ENCODE results near the gene CACNA2D4.

CACNA2D4 gene

DNA sequence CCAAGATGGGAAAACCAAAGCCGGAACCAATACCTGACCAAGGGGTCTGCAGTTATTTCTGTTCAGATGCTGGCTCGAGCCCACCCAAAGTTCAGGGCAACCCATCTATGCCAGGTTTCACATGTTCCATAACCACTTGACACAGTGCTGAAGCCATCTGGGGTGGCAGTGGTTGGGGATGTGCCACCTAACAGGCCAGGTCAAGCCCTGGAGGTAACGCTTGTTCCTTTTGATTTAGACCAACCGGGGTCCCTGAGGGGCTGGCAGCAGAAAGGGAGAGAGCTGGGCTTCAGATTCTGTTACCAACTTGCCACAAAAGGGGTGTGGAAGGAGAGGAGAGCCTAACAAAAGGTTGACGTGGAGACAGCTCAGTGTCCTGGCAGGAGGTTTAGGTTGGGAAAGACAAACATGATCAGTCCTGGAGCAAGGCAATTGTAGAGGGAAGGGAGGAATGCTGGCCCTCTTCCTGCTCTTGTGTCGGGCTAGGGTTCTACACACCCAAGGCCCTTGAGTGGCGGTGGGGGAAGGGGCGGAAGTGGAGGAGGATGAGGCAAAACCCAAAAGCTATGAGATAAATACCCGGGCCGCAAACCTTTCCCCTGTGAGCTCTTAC, 31.9 kb downstream of the CACNA2D4 start:
- no peak for DNase-seq (ENCODE audit: low read depth)

DNA sequence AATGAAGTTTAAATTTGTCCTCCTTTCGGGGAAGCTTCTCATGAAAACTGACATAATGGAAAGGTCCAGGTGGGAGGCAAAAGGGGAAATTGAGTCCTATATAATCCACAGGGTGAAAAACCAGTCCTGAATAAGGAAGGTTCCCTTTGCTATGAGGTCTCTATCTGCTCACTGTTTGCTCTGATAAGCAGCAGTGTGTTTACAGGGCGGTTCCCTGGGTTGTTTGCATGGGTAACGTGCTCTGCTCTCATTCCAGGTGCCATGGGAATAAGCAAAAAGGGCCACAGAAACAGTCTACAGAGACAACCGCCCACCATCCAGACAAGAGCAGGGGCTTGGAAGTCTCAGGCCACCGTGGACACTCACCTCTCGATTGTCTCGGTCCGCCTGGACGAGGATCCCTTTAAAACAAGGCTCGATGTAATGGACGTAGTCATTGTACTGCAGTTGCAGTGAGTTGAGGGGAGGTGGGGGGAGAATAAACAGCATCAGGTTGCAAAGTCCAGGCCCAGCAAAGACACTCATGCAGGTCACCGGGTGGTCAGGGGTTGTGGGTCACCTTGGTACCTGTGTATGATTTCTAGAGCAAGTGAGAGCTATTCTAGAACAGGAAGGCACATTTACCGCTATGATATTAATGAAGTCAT, 32.7 kb downstream of the CACNA2D4 start:
- DNase-seq (ENCODE audit: low read depth) = no peak

- no peak for DNase-seq (ENCODE audit: low read depth)
Observed at GRCh38 chr12:1885082-1885596, 33.3 kb downstream of the CACNA2D4 start.

DNA sequence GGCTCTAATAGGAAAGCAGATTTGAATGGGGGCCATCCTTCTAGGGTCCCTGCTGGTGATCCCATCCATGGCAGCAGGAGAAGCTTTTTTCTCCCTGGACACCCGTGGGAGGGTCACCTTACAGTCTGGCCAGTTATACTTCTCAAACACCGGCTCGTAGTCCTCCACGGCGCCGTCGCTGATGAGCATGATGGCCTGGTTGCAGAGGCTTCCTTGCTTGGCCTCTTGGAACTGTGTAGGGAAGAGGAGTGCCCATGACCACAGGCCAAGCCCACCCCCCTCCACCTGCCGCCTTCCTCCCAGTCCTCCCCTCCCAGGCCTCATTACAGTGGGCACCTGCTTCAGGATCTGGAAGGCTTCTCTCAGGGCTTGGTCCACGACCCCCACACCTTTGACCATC, 33.8 kb downstream of the CACNA2D4 start:
- no peak for DNase-seq (ENCODE audit: low read depth)

- DNase-seq (ENCODE audit: low read depth) = no peak
Observed at GRCh38 chr12:1883513-1883912, 34.9 kb downstream of the CACNA2D4 start.

GRCh38 chr12:1882850-1883470, 35.5 kb downstream of the CACNA2D4 start:
- DNase-seq (ENCODE audit: low read depth) = no peak

- DNase-seq (ENCODE audit: low read depth) = no peak
Observed at GRCh38 chr12:1882405-1882804, 36.0 kb downstream of the CACNA2D4 start.

- no peak for DNase-seq (ENCODE audit: low read depth)
Observed at GRCh38 chr12:1881936-1882335, 36.5 kb downstream of the CACNA2D4 start.

DNA sequence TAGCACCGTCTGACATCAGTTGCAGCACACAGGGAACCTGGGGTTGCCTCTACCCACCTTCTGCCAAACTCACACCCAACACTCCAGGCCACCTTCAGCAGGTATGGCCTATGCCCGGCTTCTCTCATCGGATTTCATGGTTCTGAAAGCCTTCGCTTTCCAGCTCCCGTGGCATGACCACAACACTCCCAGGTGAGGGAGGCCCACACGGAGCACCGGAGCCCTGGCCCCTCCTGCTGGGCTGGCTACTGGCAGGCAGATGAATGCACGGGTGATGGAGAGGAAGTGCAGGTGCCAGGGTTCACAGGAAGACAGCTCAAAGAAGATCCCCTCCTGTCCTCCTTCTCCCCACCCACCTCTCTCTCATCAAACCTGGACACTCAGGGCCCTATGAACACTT, 37.2 kb downstream of the CACNA2D4 start:
- DNase-seq (ENCODE audit: low read depth) = no peak

GRCh38 chr12:1880876-1881275, 37.6 kb downstream of the CACNA2D4 start:
- no peak for DNase-seq (ENCODE audit: low read depth)

DNA sequence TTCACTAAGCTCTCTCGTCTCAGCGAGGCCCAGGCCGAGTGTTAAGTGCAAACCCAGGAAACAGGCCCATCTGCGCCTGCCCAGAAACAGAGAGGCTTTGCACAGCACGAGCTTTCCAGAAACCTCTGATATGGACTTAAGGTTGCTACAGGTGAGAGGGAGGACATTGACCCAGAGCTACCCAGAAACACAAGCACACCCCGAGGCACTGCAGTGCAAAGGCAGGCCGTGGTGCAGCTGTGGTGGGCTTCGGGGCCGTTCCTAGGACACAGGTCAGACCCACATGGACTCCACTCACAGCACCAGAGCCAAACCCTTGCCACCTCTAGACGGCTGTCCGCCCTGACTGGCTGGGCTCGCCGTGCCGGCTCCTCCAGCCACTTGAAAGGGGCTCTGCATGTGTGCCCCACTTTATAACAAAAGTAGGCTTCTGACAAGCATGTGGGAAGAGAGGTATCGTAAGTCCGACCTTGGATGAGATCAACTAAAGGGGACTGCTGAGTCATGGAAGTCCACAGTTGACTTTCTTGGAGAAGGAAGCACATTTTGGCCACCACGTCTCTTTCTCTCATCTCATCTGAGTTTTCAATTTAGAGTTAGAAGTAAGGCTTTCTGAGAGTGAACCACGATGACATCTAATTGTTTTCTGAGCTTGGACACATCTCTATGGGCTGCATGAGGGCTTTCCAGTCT, 38.2 kb downstream of the CACNA2D4 start:
- no peak for DNase-seq (ENCODE audit: low read depth)

- no peak for DNase-seq (ENCODE audit: low read depth)
Observed at GRCh38 chr12:1879633-1880032, 38.8 kb downstream of the CACNA2D4 start.

- no peak for DNase-seq (ENCODE audit: low read depth)
Observed at GRCh38 chr12:1878695-1879094, 39.8 kb downstream of the CACNA2D4 start.

DNA sequence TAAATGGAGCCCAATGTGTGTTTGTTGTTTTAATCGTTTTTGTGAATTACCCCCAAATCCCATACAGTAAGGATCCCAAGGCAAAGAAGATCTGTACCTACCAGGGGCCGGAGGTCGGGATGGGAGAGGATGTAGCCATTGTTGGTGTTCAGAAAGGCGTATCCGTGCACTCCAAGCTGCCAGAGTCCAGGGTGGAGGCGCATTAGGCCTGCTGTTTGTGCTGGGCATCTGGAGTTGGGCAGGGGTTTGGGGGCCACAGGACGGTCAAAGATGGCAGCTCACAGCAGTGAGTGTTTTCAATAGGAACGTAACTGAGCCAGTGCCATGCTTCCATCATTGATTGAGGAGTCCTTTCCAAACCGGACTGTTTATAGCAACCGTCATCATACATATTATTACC, 40.2 kb downstream of the CACNA2D4 start:
- no peak for DNase-seq (ENCODE audit: low read depth)

DNA sequence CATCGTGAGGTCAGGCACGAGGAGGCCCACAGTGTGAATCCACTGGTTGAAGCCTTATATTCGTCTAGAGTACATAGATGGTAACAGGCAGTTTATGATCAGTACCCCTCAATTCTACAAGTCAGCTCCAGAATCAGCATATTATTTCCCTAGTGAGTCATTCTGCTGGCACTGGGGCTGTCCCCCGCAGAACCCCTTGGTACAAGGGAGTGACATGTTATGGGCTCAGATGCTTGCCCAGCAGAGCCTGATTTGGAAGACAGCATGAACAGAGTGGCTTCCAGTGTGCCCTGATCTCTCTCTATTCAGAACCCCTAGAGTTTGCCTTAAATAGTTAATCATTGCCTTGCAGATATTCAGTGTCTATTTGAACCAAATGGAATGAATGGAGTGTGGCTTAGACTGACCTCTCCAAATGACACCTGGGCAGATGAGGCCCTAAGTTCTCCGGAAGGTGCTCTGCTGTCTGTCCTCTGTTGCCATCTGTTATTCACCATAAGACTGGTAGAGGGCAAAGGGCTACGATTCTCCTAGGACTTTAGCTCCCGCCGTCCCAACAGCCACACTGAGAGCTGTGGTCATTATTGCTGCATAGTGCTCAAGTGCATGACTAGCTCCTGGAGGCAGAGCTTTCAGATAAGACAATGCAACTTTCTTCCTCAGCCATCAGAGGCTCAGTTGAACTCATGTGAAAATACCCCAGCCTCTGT, 41.1 kb downstream of the CACNA2D4 start:
- DNase-seq (ENCODE audit: low read depth) = no peak

GRCh38 chr12:1876086-1876485, 42.4 kb downstream of the CACNA2D4 start:
- DNase-seq (ENCODE audit: low read depth) = no peak

- DNase-seq (ENCODE audit: low read depth) = no peak
Observed at GRCh38 chr12:1875608-1876007, 42.8 kb downstream of the CACNA2D4 start.

DNA sequence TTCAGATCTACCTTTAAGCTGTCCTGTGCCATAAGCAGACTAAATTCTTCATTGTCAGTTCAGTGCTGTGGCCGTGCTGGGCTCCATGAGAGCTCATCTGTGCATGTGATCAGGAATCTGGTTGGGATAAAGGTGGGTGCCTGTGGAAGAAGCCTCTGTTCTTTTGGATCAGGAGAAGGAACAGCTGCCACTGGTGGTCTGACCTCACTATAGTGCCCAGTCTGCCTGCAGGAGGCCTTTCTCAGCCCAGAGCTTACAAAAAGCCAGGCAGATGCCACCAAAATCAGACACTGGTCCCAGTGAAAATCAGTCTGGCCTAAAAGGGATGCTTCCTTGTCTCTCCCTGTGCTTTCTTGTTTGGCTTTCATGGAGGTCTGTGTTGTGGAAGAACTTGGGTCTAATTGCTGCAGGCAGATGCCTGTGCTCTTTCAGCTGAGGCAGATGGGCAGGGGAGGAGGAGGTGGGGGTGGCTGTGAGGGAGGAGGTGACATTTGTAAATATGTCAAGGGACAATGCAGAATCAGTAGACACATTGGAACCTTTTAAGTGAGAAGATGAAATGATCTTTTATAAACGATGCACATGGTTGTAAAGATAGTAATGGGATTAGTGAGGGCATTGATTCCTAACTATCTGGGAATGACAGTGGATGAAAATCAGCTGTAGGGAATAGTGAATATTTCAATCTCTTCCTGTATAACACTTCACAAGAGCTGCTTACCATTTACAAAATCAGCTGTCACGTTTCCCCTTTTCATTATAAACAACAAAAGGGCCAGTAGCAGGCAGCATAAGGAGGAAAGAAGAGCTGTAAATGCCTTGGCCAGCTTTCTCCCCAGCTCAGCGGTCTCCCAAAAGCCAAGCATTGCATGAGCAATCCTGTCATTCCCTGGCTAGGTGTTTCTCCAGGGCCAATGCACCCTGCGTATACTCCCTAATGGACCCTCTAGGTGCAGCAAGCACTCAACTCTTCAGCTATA, 44.6 kb downstream of the CACNA2D4 start:
- DNase-seq (ENCODE audit: low read depth) = no peak

GRCh38 chr12:1872448-1872847, 46.0 kb downstream of the CACNA2D4 start:
- no peak for DNase-seq (ENCODE audit: low read depth)

DNA sequence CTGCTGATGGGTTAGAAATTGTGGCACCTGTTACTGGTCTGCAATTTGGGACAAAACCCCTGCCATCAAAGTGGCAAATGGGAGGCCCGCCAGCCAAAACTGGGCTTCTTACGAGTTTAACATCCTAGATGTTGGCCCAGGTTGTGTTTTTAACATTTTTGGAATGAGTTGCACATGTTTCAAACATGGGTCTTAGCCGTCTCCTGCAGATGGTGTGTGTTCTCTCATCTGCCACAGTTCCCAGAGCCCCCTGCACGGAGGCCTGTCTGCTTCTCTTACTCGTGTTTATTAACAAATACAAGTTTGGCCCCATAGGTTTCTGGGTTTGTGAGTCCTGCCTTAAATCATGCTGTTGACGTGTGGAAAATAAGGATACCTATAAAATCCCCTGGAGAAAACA, 46.5 kb downstream of the CACNA2D4 start:
- DNase-seq (ENCODE audit: low read depth) = no peak

Data from CMK (cell line).